Neural cell (in vitro differentiated cells): ENCODE data around the gene HEATR3. TPM values are rescaled to one million over a fixed set of nuclear protein-coding genes. Genes with fewer than 3 reads are reported as not detected.

ENCODE experiments used
- H2AFZ ChIP-seq: fragments of 200-600, 300-800 bp; sonication (generic), shearing (Covaris generic); 2 replicates; pipeline ENCODE4 v1.6.0; 2014; ENCODE audit warnings: low read depth, mild to moderate bottlenecking, antibody characterized with exemption, low read length, moderate library complexity
- H3F3A ChIP-seq: fragments of 200-600 bp; shearing (Covaris generic); 2 replicates; pipeline ENCODE4 v1.6.1; 2016; ENCODE audit warnings: mild to moderate bottlenecking, moderate library complexity, mixed read lengths, antibody characterized with exemption, low read length; ENCODE audit not compliant: insufficient read depth, poor library complexity, severe bottlenecking
- H3K27ac ChIP-seq: fragments of 200-600, 300-800 bp; sonication (generic), shearing (Covaris generic); 2 replicates; pipeline ENCODE4 v1.5.1; 2014; ENCODE audit warnings: mild to moderate bottlenecking, low read length, moderate library complexity
- H3K27me3 ChIP-seq: fragments of 300-800, 200-600 bp; sonication (generic), shearing (Covaris generic); 2 replicates; pipeline ENCODE4 v1.6.0; 2014; ENCODE audit warnings: mild to moderate bottlenecking, low read depth, low read length, moderate library complexity; ENCODE audit not compliant: insufficient read depth
- H3K36me3 ChIP-seq: fragments of 300-800, 200-600 bp; sonication (generic), shearing (Covaris generic); 2 replicates; pipeline ENCODE4 v1.5.1; 2014; ENCODE audit warnings: mild to moderate bottlenecking, antibody characterized with exemption, low read length, moderate library complexity; ENCODE audit not compliant: insufficient read depth
- H3K4me2 ChIP-seq: fragments of 300-800, 200-600 bp; sonication (generic), shearing (Covaris generic); 2 replicates; pipeline ENCODE4 v1.6.0; 2014; ENCODE audit warnings: mild to moderate bottlenecking, low read length
- H3K4me3 ChIP-seq: fragments of 300-800, 200-600 bp; sonication (generic), shearing (Covaris generic); 2 replicates; pipeline ENCODE4 v1.5.1; 2014; ENCODE audit warnings: mild to moderate bottlenecking, low read length, moderate library complexity
- H3K79me2 ChIP-seq: fragments of 200-600 bp; shearing (Covaris generic); replicated peaks from 2 replicates; pipeline ENCODE4 v1.6.0; 2014; ENCODE audit warnings: mild to moderate bottlenecking, low read length, moderate library complexity; ENCODE audit not compliant: insufficient read depth
- H3K9ac ChIP-seq: fragments of 300-800, 200-600 bp; sonication (generic), shearing (Covaris generic); 2 replicates; pipeline ENCODE4 v1.6.1; 2016; ENCODE audit warnings: mild to moderate bottlenecking, low read length, mixed read lengths
- H3K9me2 ChIP-seq: fragments of 200-600 bp; shearing (Covaris generic); 2 replicates; pipeline ENCODE4 v1.6.1; 2016; ENCODE audit warnings: mild to moderate bottlenecking, low read length, mixed read lengths; ENCODE audit not compliant: insufficient read depth
- H3K9me3 ChIP-seq: fragments of 200-600, 300-800 bp; sonication (generic), shearing (Covaris generic); 2 replicates; pipeline ENCODE4 v1.6.1; 2016; ENCODE audit warnings: mild to moderate bottlenecking, mixed run types, low read length, moderate library complexity, mixed read lengths
- H4K20me1 ChIP-seq: fragments of 200-600 bp; shearing (Covaris generic); 2 replicates; pipeline ENCODE4 v1.6.1; 2016; ENCODE audit warnings: mild to moderate bottlenecking, mixed run types; ENCODE audit not compliant: insufficient read depth
- CTCF ChIP-seq: fragments of 450-650 bp; IDR thresholded peaks from 2 replicates; pipeline ENCODE4 v1.5.1; 2014; ENCODE audit warnings: antibody characterized with exemption, mild to moderate bottlenecking, moderate library complexity; ENCODE audit not compliant: poor library complexity, severe bottlenecking
- EP300 ChIP-seq: fragments of 450-650 bp; conservative IDR thresholded peaks from 2 replicates; pipeline ENCODE4 v1.6.1; 2014; ENCODE audit warnings: antibody characterized with exemption, mild to moderate bottlenecking, moderate library complexity; ENCODE audit not compliant: poor library complexity, severe bottlenecking
- EZH2 ChIP-seq: fragments of 200-600, 300-800 bp; shearing (Covaris generic), sonication (generic); IDR thresholded peaks from 2 replicates; pipeline ENCODE4 v1.6.1; 2014; ENCODE audit warnings: antibody characterized with exemption, low read length, borderline replicate concordance, mild to moderate bottlenecking; ENCODE audit not compliant: insufficient read depth, poor library complexity, severe bottlenecking
- MXI1 ChIP-seq: fragments of 450-650 bp; conservative IDR thresholded peaks from 2 replicates; pipeline ENCODE4 v1.6.1; 2014; ENCODE audit warnings: antibody characterized with exemption, mild to moderate bottlenecking; ENCODE audit not compliant: poor library complexity, severe bottlenecking
- POLR2AphosphoS5 ChIP-seq: IDR thresholded peaks from 2 replicates; pipeline ENCODE4 v1.6.1; 2012
- RAD21 ChIP-seq: fragments of 450-650 bp; conservative IDR thresholded peaks from 2 replicates; pipeline ENCODE4 v1.6.1; 2014; ENCODE audit warnings: antibody characterized with exemption, mild to moderate bottlenecking, moderate library complexity
- REST ChIP-seq: IDR thresholded peaks from 2 replicates; pipeline ENCODE4 v1.6.1; 2012; ENCODE audit warnings: borderline replicate concordance
- SMC3 ChIP-seq: fragments of 450-650 bp; conservative IDR thresholded peaks from 2 replicates; pipeline ENCODE4 v1.6.1; 2014; ENCODE audit warnings: antibody characterized with exemption, mild to moderate bottlenecking, moderate library complexity; ENCODE audit not compliant: poor library complexity
- TAF1 ChIP-seq: IDR thresholded peaks from 2 replicates; pipeline ENCODE4 v1.6.1; 2012; ENCODE audit warnings: low read depth
- polyA plus RNA-seq: library from polyadenylated mRNA; depleted of rRNA; stranded (reverse); fragments of >200 nt; gene quantifications from 2 replicates; pipeline ENCODE4 v1.2.3, GENCODE V29; 2014

HEATR3 gene
- polyA plus RNA-seq, 1 donor from 2014 or later, result 50.5 TPM

- Histone ChIP-seq H3F3A (no peaks in the 10 kb centered on the region), H3K9me2 (no peaks in the 10 kb centered on the region), H3K4me3 (no peak overlapping the region), H3K9ac (no peak overlapping the region), H3K79me2 (no peaks in the 10 kb centered on the region), H3K36me3 (no peaks in the 10 kb centered on the region), H3K27me3 (no peaks in the 10 kb centered on the region), H4K20me1 (no peaks in the 10 kb centered on the region), H3K4me2 (no peak overlapping the region), H3K27ac (no peak overlapping the region), H2AFZ (no peak overlapping the region), H3K9me3 (no peaks in the 10 kb centered on the region)
- TF ChIP-seq POLR2AphosphoS5 (no peak), MXI1 (no peak), CTCF (no peak), RAD21 (no peak), EZH2 (no peak), EP300 (no peak), SMC3 (no peak), REST (no peak), TAF1 (no peak)
Observed at GRCh38 chr16:50058091-50058771, 7.5 kb upstream of the HEATR3 start.

- Histone ChIP-seq H3K27me3 (no peaks in the 10 kb centered on the region), H3K79me2 (no peaks in the 10 kb centered on the region), H3K4me2 (no peak overlapping the region), H2AFZ (no peak overlapping the region), H3K4me3 (no peak overlapping the region), H3K9me2 (no peaks in the 10 kb centered on the region), H3K9ac (no peak overlapping the region), H3K36me3 (no peaks in the 10 kb centered on the region), H3K9me3 (no peaks in the 10 kb centered on the region), H4K20me1 (no peaks in the 10 kb centered on the region), H3K27ac (no peak overlapping the region), H3F3A (no peaks in the 10 kb centered on the region)
- TF ChIP-seq MXI1 (no peak), REST (no peak), CTCF (no peak), EZH2 (no peak), RAD21 (no peak), EP300 (no peak), TAF1 (no peak), SMC3 (no peak), POLR2AphosphoS5 (no peak)
Observed at GRCh38 chr16:50059111-50059510, 6.7 kb upstream of the HEATR3 start.
